HepG2 (cell line): Measurements from ENCODE around the gene RPUSD2. TPM values are rescaled to one million over a fixed set of nuclear protein-coding genes. Genes with fewer than 3 reads are reported as not detected.

ENCODE experiments used
- ATAC-seq: fragments of 200-7000 bp; cut with Tn5 transposase; 3 replicates; pipeline ENCODE4 v1.9.1; 2020; ENCODE audit warnings: mild to moderate bottlenecking, moderate library complexity
- BruUV-seq: library from RNA; stranded (reverse); fragments of 400-500 nt; replicated peaks from 2 replicates; lab custom pipeline; 2021; lab: Mats Ljungman, UMichigan
- CTCF ChIA-PET: fragments of 300-600 bp; formaldehyde crosslinking; extraction: SDS; loops from one replicate; lab custom pipeline; 2021; ENCODE audit warnings: low total read pairs, inconsistent platforms, low intra/inter-chr PET ratio; lab: Yijun Ruan, JAX
- POLR2A ChIA-PET: fragments of 350-600 bp; sonication (Branson Sonifier 250); formaldehyde crosslinking; loops from one replicate; lab custom pipeline; 2020; ENCODE audit warnings: antibody characterized with exemption, inconsistent platforms; lab: Yijun Ruan, JAX
- DNase-seq: peaks from one replicate; pipeline ENCODE4 v3.0.0-alpha.2; 2015; ENCODE audit warnings: low spot score
- FAIRE-seq: peaks from 3 replicates; lab custom pipeline; 2011; peaks lifted over from hg19 to GRCh38; lab: Jason Lieb, UNC
- H2AFZ ChIP-seq: one replicate; pipeline ENCODE4 v1.6.1; 2011; ENCODE audit warnings: low read length, inconsistent platforms
- H3K27ac ChIP-seq: fragments of 300-600 bp; 3 replicates; pipeline ENCODE4 v1.8.0; 2011; ENCODE audit warnings: mixed run types, mild to moderate bottlenecking, mixed read lengths, low read length, inconsistent platforms; ENCODE audit not compliant: insufficient read depth; ENCODE audit errors: extremely low read length
- H3K27me3 ChIP-seq, 2 experiments: fragments of 200-600 bp in 1 of 2; 2 replicates in 1 of 2; 3 replicates in 1 of 2; pipeline versions ENCODE4 v1.6.0 to v1.8.0; 2011; ENCODE audit warnings: low read length in 2 of 2, mild to moderate bottlenecking in 2 of 2, moderate library complexity in 2 of 2, inconsistent platforms in 1 of 2; ENCODE audit not compliant: insufficient read depth in 2 of 2, control insufficient read depth in 1 of 2
- H3K36me3 ChIP-seq, 2 experiments: fragments of 200-600 bp in 1 of 2; replicated peaks in 1 of 2; 2 replicates in 1 of 2; 3 replicates in 1 of 2; pipeline versions ENCODE4 v1.5.1 to v1.8.0; 2011; ENCODE audit warnings: low read length in 2 of 2, inconsistent platforms in 1 of 2; ENCODE audit not compliant: insufficient read depth in 2 of 2, control insufficient read depth in 1 of 2
- H3K4me1 ChIP-seq: 2 replicates; pipeline ENCODE4 v1.5.1; 2012; ENCODE audit warnings: low read length, inconsistent platforms; ENCODE audit not compliant: insufficient read depth
- H3K4me2 ChIP-seq: 2 replicates; pipeline ENCODE4 v1.6.0; 2011; ENCODE audit warnings: low read depth, low read length, inconsistent platforms
- H3K4me3 ChIP-seq, 3 experiments: fragments of 200-600 bp in 1 of 3; sonication (generic), shearing (Covaris generic) in 1 of 3; replicated peaks in 1 of 3; 2 replicates each; pipeline ENCODE4 v1.5.1; 2011 to 2016; ENCODE audit warnings: low read length in 3 of 3, inconsistent platforms in 2 of 3, low read depth in 2 of 3, mild to moderate bottlenecking in 2 of 3, control low read depth in 1 of 3, mixed read lengths in 1 of 3; ENCODE audit not compliant: insufficient read depth in 1 of 3
- H3K79me2 ChIP-seq: one replicate; pipeline ENCODE4 v1.6.1; 2011; ENCODE audit warnings: low read length, inconsistent platforms; ENCODE audit not compliant: insufficient read depth
- H3K9ac ChIP-seq: 2 replicates; pipeline ENCODE4 v1.6.0; 2011; ENCODE audit warnings: mild to moderate bottlenecking, low read depth, low read length, inconsistent platforms; ENCODE audit not compliant: insufficient read depth
- H3K9me3 ChIP-seq: 2 replicates; pipeline ENCODE4 v1.5.1; 2012; ENCODE audit warnings: mild to moderate bottlenecking, low read length
- H4K20me1 ChIP-seq: 2 replicates; pipeline ENCODE4 v1.6.0; 2011; ENCODE audit warnings: inconsistent platforms, mild to moderate bottlenecking, low read length, moderate library complexity; ENCODE audit not compliant: insufficient read depth
- DMAP1 ChIP-seq: IDR thresholded peaks from 2 replicates; pipeline ENCODE4 v1.6.1; 2016
- ETS1 ChIP-seq: sonication (generic); formaldehyde crosslinking; IDR thresholded peaks from 2 replicates; pipeline ENCODE4 v1.4.0; 2020; ENCODE audit warnings: missing genetic modification reagents
- NBN ChIP-seq: fragments of 450-650 bp; conservative IDR thresholded peaks from 2 replicates; pipeline ENCODE4 v1.6.1; 2017
- NCOA5 ChIP-seq: sonication (generic); formaldehyde crosslinking; IDR thresholded peaks from 2 replicates; pipeline ENCODE4 v1.4.0; 2020; ENCODE audit warnings: missing genetic modification reagents
- NFKB2 ChIP-seq: sonication (generic); formaldehyde crosslinking; IDR thresholded peaks from 2 replicates; pipeline ENCODE4 v1.4.0; 2020; ENCODE audit warnings: missing genetic modification reagents, borderline replicate concordance
- PHF20 ChIP-seq: sonication (generic); formaldehyde crosslinking; IDR thresholded peaks from 2 replicates; pipeline ENCODE4 v1.5.0; 2020; ENCODE audit warnings: mild to moderate bottlenecking, missing genetic modification reagents
- SRY ChIP-seq: sonication (generic); formaldehyde crosslinking; IDR thresholded peaks from 2 replicates; pipeline ENCODE4 v1.8.0; 2022; ENCODE audit warnings: mild to moderate bottlenecking, missing genetic modification reagents
- THYN1 ChIP-seq: sonication (generic); formaldehyde crosslinking; IDR thresholded peaks from 2 replicates; pipeline ENCODE4 v1.8.1; 2023; ENCODE audit warnings: low read depth, mild to moderate bottlenecking, moderate library complexity, missing genetic modification reagents, borderline replicate concordance
- ZBTB20 ChIP-seq: sonication (generic); formaldehyde crosslinking; IDR thresholded peaks from 2 replicates; pipeline ENCODE4 v1.8.1; 2023; ENCODE audit warnings: missing genetic modification reagents, low read depth, mild to moderate bottlenecking, borderline replicate concordance
- ZBTB39 ChIP-seq: sonication (generic); formaldehyde crosslinking; IDR thresholded peaks from 2 replicates; pipeline ENCODE4 v1.5.0; 2020; ENCODE audit warnings: missing genetic modification reagents
- ZNF160 ChIP-seq: sonication (generic); formaldehyde crosslinking; IDR thresholded peaks from 2 replicates; pipeline ENCODE4 v1.8.0; 2022; ENCODE audit warnings: mild to moderate bottlenecking, inconsistent platforms, missing genetic modification reagents
- ZNF446 ChIP-seq: sonication (generic); formaldehyde crosslinking; IDR thresholded peaks from 2 replicates; pipeline ENCODE4 v1.5.0; 2020; ENCODE audit warnings: mild to moderate bottlenecking, missing genetic modification reagents
- ZNF558 ChIP-seq: sonication (generic); formaldehyde crosslinking; IDR thresholded peaks from 2 replicates; pipeline ENCODE4 v1.9.0; 2022; ENCODE audit warnings: mild to moderate bottlenecking, missing genetic modification reagents, borderline replicate concordance
- ZNF703 ChIP-seq: sonication (generic); formaldehyde crosslinking; IDR thresholded peaks from 2 replicates; pipeline ENCODE4 v1.5.1; 2020; ENCODE audit warnings: missing genetic modification reagents, mild to moderate bottlenecking, moderate library complexity, borderline replicate concordance
- ZSCAN31 ChIP-seq: sonication (generic); formaldehyde crosslinking; IDR thresholded peaks from 2 replicates; pipeline ENCODE4 v1.5.0; 2020; ENCODE audit warnings: low read depth, mild to moderate bottlenecking, missing genetic modification reagents
- WGBS: methylation state at CpG from one replicate; pipeline ENCODE4 v1.1.6; 2017; ENCODE audit warnings: low lambda C conversion rate; 5-methylcytosine and 5-hydroxymethylcytosine counted together
- in situ Hi-C: cut with HindIII; loops from 2 replicates; pipeline ENCODE4 v1.10.0; 2017; ENCODE audit warnings: low pct_unique_long_range_greater_than_20kb; ENCODE audit not compliant: extremely low pct_ligation_motif_present
- intact Hi-C: fragments of 100-400 bp; cut with micrococcal nuclease; formaldehyde crosslinking; loops from one replicate; pipeline ENCODE4 v1.10.0; 2022; ENCODE audit not compliant: unreplicated experiment
- polyA plus RNA-seq, 8 experiments: library from polyadenylated mRNA; depleted of rRNA in 3 of 8; stranded (reverse) in 7 of 8; unstranded in 1 of 8; fragments of >200 nt; fragmentation: Illumina TruSeq in 4 of 8; extraction: Trizol in 4 of 8; gene quantifications; 2 replicates each; pipeline versions ENCODE4 v1.2.1 to v1.2.3, GENCODE V29; 2011 to 2016; ENCODE audit warnings: low read depth in 4 of 8, missing spikeins in 1 of 8, mixed read lengths in 1 of 8; ENCODE audit not compliant: insufficient read depth in 1 of 8
- total RNA-seq, 5 experiments: library from RNA; depleted of rRNA; stranded (reverse); fragments of >200 nt; fragmentation: Illumina TruSeq; extraction: Trizol; gene quantifications; 2 replicates each; pipeline ENCODE4 v1.2.3, GENCODE V29; 2016; ENCODE audit warnings: low read depth in 1 of 5

The RPUSD2 gene
- total and polyA plus RNA-seq, 2 of the 13 experiments (the other 11 are each of a cell fraction or from before 2014, with no cell fraction given) = 8.6 to 14.5 TPM

DNA sequence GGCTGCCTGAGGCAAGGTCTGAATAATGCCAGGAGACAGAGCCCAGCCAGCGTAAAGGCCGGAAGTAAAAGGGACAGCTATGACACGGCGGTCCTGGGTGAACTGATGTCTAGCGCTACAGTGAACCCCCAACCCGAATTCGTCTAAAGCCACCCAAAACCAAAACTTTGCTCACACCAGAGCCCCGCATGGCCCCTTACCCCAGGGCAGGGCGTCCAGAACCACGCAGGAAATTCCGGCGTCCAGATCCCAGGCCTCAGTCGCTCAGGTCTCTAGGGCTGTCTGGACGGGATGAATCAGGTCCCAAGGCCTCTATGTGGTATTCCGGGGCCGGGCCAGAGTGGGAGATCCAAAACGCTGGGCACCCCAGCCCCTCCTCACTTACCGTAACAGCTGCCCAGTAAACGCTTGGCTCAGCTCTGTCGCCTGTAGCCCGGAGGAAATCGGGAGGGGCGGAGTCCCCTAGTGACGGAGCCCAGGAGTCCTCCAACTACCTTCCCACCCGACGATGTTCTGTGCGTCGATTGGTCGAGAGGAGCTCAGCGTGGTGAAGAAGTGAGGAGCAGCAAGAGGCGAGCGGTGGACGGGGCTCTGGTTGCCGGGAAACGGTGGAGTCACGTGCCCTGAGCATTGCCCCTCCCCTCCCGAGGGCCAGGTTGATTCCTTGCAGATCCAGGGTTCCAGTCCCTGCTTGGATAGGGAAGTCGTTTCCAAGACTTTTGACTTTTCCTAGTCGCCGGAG lies 4.3 kb upstream of the RPUSD2 start, which contains the start of gene CCDC32 (continued):
- TF ChIP-seq ETS1 (CRISPR knock-in tag) (no peak), ZBTB39 (CRISPR knock-in tag) (0 out of 2 replicates have a peak, but pooled peaks have one; percentile 56), NBN (no peak), ZNF703 (CRISPR knock-in tag) (no peak)

- intact Hi-C loops (loop anchor here (2.0 to 5.0 kb wide), 2 partner anchors 129 to 197 kb away; partner anchors contain the start of genes GCHFR and RAD51), in situ Hi-C loops (no loop called here)
- Histone ChIP-seq H3K36me3 (no peaks in the 10 kb centered on the region), H3K9ac (peak overlapping the region; percentile 78; the same call in 1 of the 2 replicates), H3K79me2 (peaks cover 21% of the 10 kb centered on the region), H3K27me3 (no peaks in the 10 kb centered on the region; a peak in 1 of 5 replicates), H2AFZ (peak overlapping the region; percentile 56), H3K4me1 (peaks cover 51% of the 10 kb centered on the region), H3K27ac (peak overlapping the region; percentile 73), H4K20me1 (no peaks in the 10 kb centered on the region), H3K4me2 (peak overlapping the region; percentile 90), H3K4me3 (peak overlapping the region; percentile 34 to 94 (median 91)), H3K9me3 (no peaks in the 10 kb centered on the region)
- no TSS peak for BruUV-seq
- DNase-seq (peak; percentile 31), ATAC-seq (no peak), FAIRE-seq (no peak)
- 11% methylated on average over 18 of the region's 20 CpGs for WGBS
- POLR2A ChIA-PET = interaction anchor here (0.7 to 1.8 kb wide), 6 partner anchors 13 to 29 kb away, joined by 3 to 8 read pairs (median 5); no protein-coding TSS in a partner anchor
- CTCF ChIA-PET = no interaction called here
- TF ChIP-seq DMAP1 (CRISPR knock-in tag) (peak; percentile 27; the same call in 1 of the 2 replicates), NFKB2 (no peak), ZBTB20 (no peak), NCOA5 (CRISPR knock-in tag) (no peak), ZSCAN31 (CRISPR knock-in tag) (no peak), SRY (0 out of 2 replicates have a peak, but pooled peaks have one; percentile 5), ZNF446 (CRISPR knock-in tag) (no peak), PHF20 (CRISPR knock-in tag) (no peak), ZNF160 (no peak), THYN1 (CRISPR knock-in tag) (no peak), ZNF558 (CRISPR knock-in tag) (no peak)
Observed at GRCh38 chr15:40565333-40566238, 3.5 kb upstream of the RPUSD2 start.
